HG02885 (cell line): ENCODE results near the gene POLR3B.
"Not testable (repeated sequence)": the region's sequence is repeated elsewhere in the genome, so short reads cannot be mapped to it uniquely, and the experiment has no call there.

ENCODE experiments used
- ATAC-seq: cut with Tn5 transposase; IDR thresholded peaks from one replicate; pipeline ENCODE4 v1.9.1; 2021; ENCODE audit warnings: mild to moderate bottlenecking; ENCODE audit not compliant: unreplicated experiment, poor library complexity

The POLR3B gene

DNA sequence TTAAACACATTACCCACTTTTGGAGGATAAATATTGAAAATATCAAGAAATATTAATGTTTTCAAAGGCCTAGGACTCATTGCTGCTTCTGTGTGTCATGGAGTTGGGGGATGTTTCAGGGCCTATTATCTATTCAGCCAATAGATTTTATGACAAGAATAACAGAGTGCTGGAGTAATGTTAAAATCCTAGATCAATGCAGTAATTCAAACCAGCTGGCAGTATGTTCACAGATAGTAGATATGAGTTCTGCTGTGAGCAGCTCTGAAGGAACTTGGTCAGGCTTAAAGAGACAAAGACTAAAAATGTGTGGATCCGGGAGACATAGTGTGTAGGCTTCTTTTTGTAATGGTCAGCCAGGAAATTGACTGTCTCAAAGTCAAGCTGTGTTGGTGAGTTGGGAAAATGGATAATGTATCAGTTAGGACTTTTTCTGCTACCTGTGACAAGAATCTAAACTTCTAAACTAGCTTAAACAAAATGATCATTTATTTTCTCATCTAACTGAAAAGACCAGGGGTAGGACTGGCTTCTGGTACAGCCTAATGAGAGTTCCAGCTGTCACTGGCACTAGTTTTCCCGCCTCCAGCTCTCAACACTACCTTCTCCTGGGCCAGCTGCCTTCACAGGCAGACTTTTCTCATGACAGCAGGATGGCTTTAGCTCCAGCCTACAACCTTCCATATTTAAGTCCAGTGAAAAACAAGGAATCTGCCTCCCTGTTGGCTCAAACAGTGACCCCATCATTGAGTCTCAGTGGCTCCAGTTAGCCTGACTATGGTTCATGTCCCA, 16.3 kb upstream of the POLR3B start:
- no peak for ATAC-seq

GRCh38 chr12:106342397-106343213, 14.9 kb upstream of the POLR3B start:
- no peak for ATAC-seq

DNA sequence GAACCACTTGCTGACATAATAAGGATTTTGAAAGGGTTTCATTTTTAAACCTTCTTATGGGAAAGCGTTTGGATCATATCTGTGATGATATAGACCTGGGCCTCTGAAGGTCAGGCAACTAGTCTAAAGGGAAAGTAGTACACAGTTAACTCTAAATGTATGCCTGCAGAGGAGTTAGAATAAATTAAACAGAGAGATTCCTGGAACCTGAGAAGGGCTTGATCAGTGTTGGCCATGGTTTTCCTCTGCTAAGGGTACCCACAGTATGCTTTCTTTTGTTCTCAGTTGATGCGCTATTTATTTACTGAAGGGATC, 14.4 kb upstream of the POLR3B start:
- ATAC-seq: no peak

DNA sequence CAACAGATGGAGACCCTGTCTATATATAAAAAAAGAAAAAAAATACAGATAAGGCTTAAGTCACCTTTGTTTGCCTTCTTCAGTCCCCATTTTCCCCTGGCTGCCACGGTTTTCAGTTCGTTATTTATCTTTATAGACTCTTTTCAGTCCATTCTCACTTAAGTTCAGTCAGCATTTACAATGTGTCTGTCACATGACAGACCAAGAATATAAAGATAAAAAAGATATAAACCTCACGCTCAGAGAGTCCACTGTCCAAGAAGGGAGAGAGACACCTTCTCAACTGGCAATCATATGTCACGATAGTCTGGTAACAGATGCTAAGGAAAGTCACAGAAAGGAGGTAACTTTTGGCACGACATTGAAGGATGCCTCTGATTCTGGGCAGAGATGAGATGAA, 13.4 kb upstream of the POLR3B start:
- ATAC-seq: no peak

DNA sequence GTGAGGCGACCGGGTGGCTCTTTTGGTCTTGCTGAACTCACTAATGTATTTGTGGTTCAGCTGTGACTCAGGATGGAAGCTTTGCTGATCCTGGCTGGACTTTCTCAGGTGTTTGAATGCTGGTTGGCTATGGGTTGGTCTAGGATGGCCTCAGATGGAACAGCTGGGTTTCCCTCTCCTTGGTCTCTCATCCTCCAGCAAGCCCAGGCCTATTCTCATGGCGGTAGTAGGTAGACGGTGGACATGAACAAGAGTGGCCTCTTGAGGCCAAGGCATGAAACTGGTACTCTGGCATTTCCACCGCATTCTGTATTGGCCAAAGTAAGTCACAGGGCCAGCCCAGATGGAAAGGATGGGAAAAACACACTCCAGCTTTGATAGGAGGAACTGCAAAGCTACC, 11.8 kb upstream of the POLR3B start:
- ATAC-seq: no peak

- ATAC-seq: no peak
These were observed 9.1 kb upstream of the POLR3B start for GRCh38 chr12:106348411-106348810.

- no peak for ATAC-seq
These were observed 4.4 kb upstream of the POLR3B start for GRCh38 chr12:106353175-106353574.

- peak; percentile 23 for ATAC-seq
These were observed 1.1 kb downstream of the POLR3B start for GRCh38 chr12:106358396-106359241.

GRCh38 chr12:106359646-106360399, 2.3 kb downstream of the POLR3B start:
- ATAC-seq: no peak

DNA sequence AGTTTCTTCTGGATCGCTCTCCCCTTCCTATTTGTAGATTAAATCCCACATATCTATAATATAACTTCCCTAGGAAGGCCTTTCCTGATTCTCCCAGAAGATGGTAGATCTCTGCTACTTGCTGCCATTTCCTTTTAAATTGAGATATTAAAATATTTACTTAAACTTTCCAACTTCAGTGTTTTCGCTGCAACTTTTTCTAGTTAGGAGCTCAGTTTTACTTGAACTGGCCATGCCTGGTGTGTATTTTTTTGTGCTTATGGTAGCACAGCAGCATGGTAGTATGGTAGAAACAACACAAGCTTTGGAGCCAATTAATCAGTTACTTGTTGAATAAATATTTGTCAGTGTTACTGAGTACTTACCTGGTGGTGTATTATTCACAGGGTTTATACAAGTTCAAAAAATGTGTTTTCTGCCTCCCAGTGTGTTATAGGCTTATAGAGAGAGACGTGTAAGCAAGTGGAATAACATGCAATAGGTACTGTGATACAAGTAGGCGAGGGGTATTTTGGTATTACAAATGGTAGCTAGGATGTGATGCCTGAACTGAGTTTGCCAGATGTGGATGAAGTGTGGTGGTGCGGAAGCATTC, 2.9 kb downstream of the POLR3B start:
- no peak for ATAC-seq

GRCh38 chr12:106362971-106363370, 5.4 kb downstream of the POLR3B start:
- no peak for ATAC-seq

GRCh38 chr12:106364261-106364660, 6.7 kb downstream of the POLR3B start:
- no peak for ATAC-seq

DNA sequence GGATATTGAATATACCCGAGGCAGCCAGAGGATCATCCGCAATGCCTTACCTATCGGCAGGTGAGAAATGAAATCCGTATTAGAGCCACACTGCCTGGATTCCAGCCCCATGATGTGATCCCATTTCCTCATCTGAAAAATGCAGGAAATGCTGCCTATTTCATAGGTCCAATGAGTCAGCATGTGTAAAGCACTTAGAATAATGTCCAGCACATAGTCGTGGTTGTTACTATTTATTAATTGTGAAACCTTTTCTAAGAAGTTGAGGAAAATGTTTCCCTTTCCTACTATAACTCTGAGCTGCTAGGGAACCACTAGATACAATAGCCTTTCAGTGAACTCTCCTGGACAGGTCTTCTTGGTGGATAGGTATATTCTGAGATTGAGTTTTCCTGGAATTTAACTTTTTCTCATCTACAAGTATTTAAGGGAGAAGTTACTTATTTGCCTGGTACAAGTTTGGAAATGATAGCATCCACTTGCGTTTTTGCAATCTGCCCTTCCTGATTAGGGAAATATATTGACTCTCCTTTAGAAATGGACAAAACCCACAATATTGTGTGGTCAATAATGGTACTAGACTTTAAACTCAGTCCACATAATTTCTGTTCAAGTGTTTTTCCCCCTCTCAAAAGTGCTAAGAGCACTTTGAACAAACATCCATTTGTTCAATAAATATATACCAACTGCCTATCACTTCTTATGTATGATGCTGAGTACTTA, 12.2 kb downstream of the POLR3B start:
- ATAC-seq: no peak

DNA sequence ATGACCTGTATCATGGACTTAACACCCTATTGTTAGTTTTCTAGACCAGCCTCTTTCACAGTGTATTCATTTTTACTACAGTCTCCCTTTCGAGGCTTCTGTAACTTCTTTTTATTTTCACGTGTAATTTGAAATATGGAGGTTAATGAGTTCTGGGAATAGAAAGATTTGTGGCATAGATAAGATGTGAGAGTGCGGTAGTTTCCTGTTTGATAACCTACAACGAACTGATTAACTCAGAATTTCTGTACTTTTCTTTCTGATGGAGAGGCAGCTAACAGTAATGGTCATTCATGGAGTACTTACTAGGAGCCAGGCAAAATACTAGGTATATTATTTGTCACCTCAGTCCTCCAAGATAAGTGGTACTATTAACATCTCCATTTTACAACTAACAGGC, 21.2 kb downstream of the POLR3B start:
- ATAC-seq: no peak

- no peak for ATAC-seq
These were observed 23.4 kb downstream of the POLR3B start for GRCh38 chr12:106380954-106381353.

GRCh38 chr12:106381866-106382265, 24.3 kb downstream of the POLR3B start:
- not testable (repeated sequence) for ATAC-seq

DNA sequence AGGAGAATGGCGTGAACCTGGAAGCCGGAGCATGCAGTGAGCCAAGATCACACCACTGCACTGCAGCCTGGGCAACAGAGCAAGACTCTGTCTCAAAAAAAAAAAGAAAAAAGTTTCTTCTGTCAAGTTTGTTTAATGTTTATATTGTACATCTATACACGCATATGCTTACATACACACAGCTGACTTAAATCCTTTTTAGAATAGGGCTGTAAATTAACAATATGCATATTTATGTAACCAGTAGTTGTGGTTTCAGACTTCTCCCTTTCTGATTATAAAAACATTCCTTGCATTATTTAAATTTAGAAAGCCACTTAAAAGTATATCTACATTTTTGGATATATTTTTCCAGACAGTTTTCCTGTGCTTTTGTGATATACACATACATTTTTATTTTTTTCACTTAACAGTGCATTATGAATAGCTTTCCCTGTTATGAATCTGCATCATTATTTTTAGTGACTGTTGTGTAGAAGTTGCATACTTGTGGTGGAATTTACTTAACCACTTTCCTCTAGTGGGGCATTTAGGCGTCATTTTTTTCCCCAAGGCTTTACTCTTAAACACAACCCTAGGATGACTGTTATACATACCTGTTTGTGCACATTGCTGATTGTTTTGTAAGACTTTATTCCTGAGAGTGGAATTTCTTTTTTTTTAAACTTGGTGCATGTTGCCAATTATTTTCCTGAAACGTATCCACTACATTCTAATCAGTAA, 29.4 kb downstream of the POLR3B start:
- no peak for ATAC-seq

DNA sequence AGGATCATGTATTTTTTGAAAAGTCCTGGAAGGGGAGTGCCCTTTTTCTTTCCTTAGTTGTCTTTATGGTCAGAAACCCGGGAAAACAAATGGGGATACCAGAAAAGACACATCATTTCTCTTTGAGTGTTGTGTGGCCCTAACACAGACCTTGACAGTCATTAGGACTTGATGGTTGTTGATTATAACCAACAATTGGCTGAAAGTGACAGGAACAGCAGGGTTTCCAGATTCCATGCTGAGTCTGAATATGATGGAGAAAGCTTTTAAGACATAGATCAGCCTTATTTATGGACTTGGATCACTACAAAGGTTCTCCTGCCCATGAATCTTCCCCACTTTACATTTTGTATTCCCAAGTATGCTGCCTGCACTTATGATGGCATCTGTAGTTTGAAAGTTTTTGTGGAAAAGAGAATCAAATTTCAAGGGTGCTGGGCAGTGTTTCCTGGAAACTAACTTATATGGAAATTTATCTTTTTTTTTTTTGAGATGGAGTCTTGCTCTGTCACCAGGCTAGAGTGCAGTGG, 30.4 kb downstream of the POLR3B start:
- no peak for ATAC-seq
